ENCODE results near the gene FANCC.

The FANCC gene

GRCh38 chr9:95139126-95139525 lies 178.4 kb downstream of the FANCC start:
- DNase-seq = peak; percentile 66

- DNase-seq = peak; percentile 92
Observed at GRCh38 chr9:95138474-95138873, 179.0 kb downstream of the FANCC start.

GRCh38 chr9:95137587-95138145 lies 179.8 kb downstream of the FANCC start:
- peak; percentile 64 for DNase-seq

DNA sequence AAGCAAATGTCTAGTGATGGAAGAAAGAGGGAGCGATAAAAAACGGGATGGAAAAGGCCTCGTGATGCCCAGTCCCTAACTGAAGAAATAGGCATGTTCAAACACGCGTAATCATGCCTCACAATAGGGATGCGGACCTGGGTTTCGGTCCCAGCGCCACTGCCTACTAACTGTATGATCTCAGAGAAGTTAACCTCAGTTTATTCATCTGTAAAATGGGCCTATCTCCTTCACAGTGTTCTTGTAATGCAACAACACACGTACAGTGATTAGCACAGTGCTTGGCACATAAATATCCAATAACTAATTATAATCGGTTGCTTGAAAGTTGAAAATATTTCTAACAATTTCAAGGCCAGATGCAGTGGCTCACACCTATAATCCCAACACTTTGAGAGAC lies 181.8 kb downstream of the FANCC start:
- DNase-seq = no peak

DNA sequence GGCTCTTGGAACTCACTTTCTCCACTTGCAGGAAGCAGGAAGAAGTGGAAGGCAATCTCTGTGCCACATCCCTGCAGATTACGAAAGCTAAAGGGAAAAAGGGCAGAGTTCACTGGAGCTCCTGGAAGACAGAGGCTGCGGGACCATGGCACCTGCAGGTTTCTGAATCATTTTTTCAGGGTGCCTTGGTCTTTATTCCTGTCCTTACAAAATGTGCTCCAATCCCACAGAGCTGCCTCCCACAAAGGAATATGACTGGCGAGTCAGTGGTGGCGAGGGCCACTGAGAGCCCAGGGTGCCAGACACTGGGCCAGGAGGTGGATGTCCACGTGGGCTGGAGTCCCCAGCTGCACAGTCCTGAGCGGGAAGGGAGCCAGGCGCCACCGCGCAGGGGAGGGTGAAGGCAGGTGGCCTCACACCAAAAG lies 183.0 kb downstream of the FANCC start:
- DNase-seq = no peak

- no peak for DNase-seq
Observed at GRCh38 chr9:95133325-95133705, 184.2 kb downstream of the FANCC start.

- DNase-seq = peak; percentile 65
Observed at GRCh38 chr9:95132366-95133324, 184.9 kb downstream of the FANCC start.

DNA sequence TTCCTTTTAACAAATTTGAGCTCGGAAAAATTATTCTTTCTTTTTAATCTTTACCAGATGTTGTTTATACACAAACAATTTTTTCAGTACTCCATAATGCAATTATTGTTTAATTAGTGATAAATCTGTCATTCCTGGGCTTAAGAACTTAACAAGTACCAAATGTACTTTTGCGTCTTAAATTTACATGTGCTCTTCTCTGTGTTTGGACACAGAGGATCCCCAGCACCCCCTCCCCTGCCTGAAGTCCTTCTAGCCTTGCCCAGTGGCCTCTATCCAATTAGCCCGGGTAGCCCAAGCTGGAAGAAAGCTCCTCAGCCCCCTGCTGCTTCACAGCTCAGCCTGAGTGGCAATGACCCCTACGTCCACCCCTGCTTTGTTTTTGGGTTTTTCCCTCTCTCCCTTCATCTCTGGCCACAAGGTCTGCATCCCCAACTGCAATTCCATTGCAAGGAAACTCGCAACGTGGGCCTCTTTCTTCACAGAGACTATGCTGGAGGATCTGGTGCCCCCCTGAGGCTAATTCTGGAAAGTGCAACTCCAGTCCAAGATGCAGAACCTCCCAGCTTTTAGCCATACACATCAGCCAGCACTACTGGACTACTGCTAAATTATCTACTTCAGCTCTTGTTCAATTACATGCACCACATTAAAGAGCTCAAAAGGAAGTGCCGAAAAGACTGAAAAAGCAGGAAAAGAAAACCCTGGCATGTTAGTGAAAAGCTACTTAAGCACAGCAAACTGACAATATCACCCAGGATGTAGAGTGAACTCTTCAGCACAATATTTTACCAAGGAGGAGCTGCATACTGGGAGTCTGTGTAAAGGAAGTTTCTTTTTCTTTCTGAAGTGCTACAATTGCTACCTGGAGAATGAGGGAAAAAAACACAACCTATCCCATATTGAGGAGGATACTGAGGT lies 186.2 kb downstream of the FANCC start:
- DNase-seq = peak; percentile 43

GRCh38 chr9:95130484-95130883 lies 187.0 kb downstream of the FANCC start:
- DNase-seq = peak; percentile 50

DNA sequence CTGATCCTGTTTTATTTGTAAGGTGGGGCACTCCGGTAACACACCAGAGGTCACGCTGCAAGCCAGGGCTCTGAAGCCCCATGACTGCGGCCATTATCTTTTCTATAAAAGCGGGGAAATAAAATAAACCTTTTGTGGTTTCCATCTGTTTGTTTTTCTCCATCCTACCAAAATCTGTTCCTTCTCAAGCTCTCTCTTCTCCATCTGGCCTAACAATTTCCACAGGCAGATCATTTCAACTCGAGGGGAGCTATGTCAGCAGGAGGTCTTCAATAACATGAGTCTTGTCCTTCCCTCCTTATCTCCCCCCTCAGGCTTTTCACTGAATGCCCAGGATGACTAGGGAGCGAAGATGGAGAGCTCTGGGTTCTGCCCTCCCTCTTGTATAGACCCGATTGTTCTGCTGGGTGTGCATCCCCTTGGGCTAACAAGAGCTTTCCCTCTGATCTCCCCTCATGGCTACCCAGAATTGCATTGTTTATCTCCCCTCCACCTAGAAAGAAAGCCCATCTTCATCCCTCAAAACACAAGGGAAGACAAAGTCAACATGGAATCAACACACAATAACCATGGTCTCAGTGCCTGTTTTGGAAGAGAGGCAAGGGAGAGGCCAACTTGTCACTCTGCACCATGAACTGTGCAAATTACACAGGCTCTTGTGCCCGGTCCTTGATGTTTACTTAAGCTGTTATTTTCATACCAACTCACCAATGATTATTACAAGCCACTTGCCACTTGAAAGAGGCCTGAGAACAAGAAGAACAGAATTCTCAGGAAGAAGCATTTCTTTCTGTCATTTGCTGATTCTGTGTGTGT lies 187.8 kb downstream of the FANCC start:
- peak; percentile 73 for DNase-seq

GRCh38 chr9:95128177-95128524 lies 189.4 kb downstream of the FANCC start:
- no peak for DNase-seq

GRCh38 chr9:95127249-95128176 lies 190.0 kb downstream of the FANCC start:
- peak; percentile 82 for DNase-seq

GRCh38 chr9:95126739-95127138 lies 190.8 kb downstream of the FANCC start:
- no peak for DNase-seq

GRCh38 chr9:95125652-95126051 lies 191.9 kb downstream of the FANCC start:
- DNase-seq = no peak

- peak; percentile 60 for DNase-seq
Observed at GRCh38 chr9:95124582-95125367, 192.7 kb downstream of the FANCC start.

DNA sequence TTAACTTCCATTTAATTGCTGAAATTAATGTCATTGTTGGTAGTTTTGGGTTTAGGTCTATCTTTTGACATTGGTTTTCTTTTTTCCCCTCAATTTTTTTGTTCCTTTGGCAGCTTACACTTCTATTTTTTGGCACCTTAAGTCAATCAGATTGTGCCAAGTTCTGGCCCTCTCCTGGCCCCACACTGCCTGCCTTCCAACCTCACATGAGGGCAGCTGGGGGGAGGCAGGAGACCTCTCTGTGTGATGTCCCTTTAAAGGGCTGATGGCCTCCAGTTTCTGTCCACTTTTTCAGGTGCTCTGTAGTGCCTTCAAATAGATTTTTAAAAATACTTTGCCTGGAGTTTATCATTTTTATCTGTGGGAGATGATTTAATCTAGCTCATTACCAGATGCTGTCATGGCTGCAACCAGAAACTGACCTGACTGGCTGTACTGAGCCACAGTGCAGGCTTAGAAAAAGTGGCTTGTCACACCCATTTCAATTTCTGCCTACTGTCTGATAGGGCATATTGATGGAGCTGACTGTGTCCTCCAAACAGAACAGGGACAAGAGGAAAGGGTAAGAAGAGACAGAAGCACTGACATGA lies 196.6 kb downstream of the FANCC start:
- DNase-seq = no peak

DNA sequence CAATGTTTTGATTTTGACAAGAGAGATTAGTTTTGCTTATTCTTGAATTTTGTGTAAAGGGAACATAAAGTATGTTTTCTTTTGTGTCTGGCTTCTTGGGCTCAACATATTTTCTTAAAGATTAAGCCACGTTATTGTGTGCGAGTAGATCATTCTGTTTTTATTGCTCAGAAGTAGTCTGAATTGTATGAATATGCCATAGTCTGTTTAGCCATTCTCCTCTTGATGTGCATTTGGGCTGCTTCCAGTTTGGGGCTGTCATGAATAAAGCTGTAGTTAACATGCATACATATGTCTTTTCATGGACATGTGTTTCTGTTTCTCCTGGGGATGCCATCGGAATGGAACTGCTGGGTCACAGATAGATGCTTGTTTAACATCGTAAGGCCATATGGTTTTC lies 198.9 kb downstream of the FANCC start:
- DNase-seq = no peak

DNA sequence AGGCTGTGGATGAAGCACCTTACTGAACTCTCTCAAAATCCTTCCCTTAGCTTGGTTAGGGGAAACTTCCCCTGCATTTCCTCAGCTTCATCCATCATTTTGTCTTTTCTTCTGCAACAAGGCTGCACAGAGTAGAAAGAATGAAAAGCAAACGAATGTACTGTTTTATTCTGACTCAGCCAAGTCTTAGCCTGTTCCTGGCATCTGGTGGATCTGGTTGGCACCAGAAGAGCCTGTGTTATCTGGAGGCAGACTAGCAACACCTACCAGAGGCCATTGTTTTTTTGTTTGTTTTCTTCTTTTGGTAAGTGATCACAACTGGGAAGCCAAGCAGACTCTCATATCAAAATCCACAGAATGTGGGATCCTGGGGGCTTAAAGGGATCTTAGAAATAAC lies 200.7 kb downstream of the FANCC start:
- no peak for DNase-seq

- DNase-seq = no peak
Observed at GRCh38 chr9:95116002-95116807, 201.3 kb downstream of the FANCC start.
